GM23338 (cell line): ENCODE results near the gene SLC22A14. TPM values are rescaled to one million over a fixed set of nuclear protein-coding genes. Genes with fewer than 3 reads are reported as not detected.

Experiments used
- ATAC-seq: fragments of 200-7000 bp; cut with Tn5 transposase; 3 replicates; pipeline ENCODE4 v1.9.1; 2020
- DNase-seq: peaks from one replicate; pipeline ENCODE4 v3.0.0-alpha.2; 2015; ENCODE audit warnings: low spot score
- H2AFZ ChIP-seq: fragments of 200-600 bp; sonication (generic); 2 replicates; pipeline ENCODE4 v1.8.0; 2016; ENCODE audit warnings: antibody characterized with exemption, mild to moderate bottlenecking, moderate library complexity
- H3F3A ChIP-seq: fragments of 200-600 bp; sonication (generic); replicated peaks from 2 replicates; pipeline ENCODE4 v1.8.0; 2017; ENCODE audit warnings: antibody characterized with exemption, mixed run types, low read depth
- H3K27ac ChIP-seq: fragments of 200-600 bp; sonication (generic); 2 replicates; pipeline ENCODE4 v1.6.1; 2016; ENCODE audit warnings: low read depth
- H3K27me3 ChIP-seq: fragments of 200-600 bp; sonication (generic); 2 replicates; pipeline ENCODE4 v1.8.0; 2016; ENCODE audit warnings: mild to moderate bottlenecking, mixed run types, moderate library complexity; ENCODE audit not compliant: insufficient read depth
- H3K36me3 ChIP-seq: fragments of 200-600 bp; sonication (generic); 2 replicates; pipeline ENCODE4 v1.8.0; 2016; ENCODE audit warnings: mild to moderate bottlenecking; ENCODE audit not compliant: insufficient read depth
- H3K4me1 ChIP-seq: fragments of 200-600 bp; sonication (generic); 2 replicates; pipeline ENCODE4 v1.8.0; 2016; ENCODE audit warnings: mild to moderate bottlenecking, moderate library complexity; ENCODE audit not compliant: insufficient read depth
- H3K4me2 ChIP-seq: fragments of 200-600 bp; sonication (generic); 2 replicates; pipeline ENCODE4 v1.7.1; 2017; ENCODE audit warnings: mixed run types
- H3K4me3 ChIP-seq: fragments of 200-600 bp; sonication (generic); 2 replicates; pipeline ENCODE4 v1.6.1; 2016; ENCODE audit warnings: mixed run types
- H3K79me2 ChIP-seq: fragments of 200-600 bp; sonication (generic); replicated peaks from 2 replicates; pipeline ENCODE4 v1.8.0; 2017; ENCODE audit warnings: mild to moderate bottlenecking; ENCODE audit not compliant: insufficient read depth
- H3K9me2 ChIP-seq: fragments of 200-600 bp; sonication (generic); 2 replicates; pipeline ENCODE4 v1.8.0; 2017; ENCODE audit not compliant: insufficient read depth
- H4K20me1 ChIP-seq: fragments of 200-600 bp; sonication (generic); replicated peaks from 2 replicates; pipeline ENCODE4 v1.8.0; 2017; ENCODE audit warnings: mild to moderate bottlenecking; ENCODE audit not compliant: insufficient read depth
- H3K27ac Mint-ChIP-seq: 2 replicates; pipeline ENCODE4 v1.8.0; 2020; ENCODE audit warnings: inconsistent platforms, mild to moderate bottlenecking, moderate library complexity, mixed read lengths
- H3K27me3 Mint-ChIP-seq: 3 replicates; pipeline ENCODE4 v1.8.0; 2022; ENCODE audit warnings: low read depth, mild to moderate bottlenecking, moderate library complexity, mixed read lengths, inconsistent platforms; ENCODE audit not compliant: insufficient read depth, poor library complexity
- H3K36me3 Mint-ChIP-seq: 3 replicates; pipeline ENCODE4 v1.8.0; 2021; ENCODE audit warnings: low read depth, mild to moderate bottlenecking, inconsistent platforms, moderate library complexity, mixed read lengths
- H3K4me1 Mint-ChIP-seq: 3 replicates; pipeline ENCODE4 v1.8.0; 2020; ENCODE audit warnings: mild to moderate bottlenecking, inconsistent platforms, mixed read lengths
- H3K4me3 Mint-ChIP-seq: 3 replicates; pipeline ENCODE4 v1.8.0; 2021; ENCODE audit warnings: moderate library complexity, mild to moderate bottlenecking, inconsistent platforms, mixed read lengths
- H3K9me3 Mint-ChIP-seq: 3 replicates; pipeline ENCODE4 v1.8.0; 2020; ENCODE audit warnings: moderate library complexity, mild to moderate bottlenecking, inconsistent platforms, mixed read lengths
- EZH2phosphoT487 ChIP-seq: fragments of 200-600 bp; sonication (generic); IDR thresholded peaks from one replicate; pipeline ENCODE4 v1.8.1; 2018; ENCODE audit warnings: antibody characterized with exemption; ENCODE audit not compliant: unreplicated experiment
- NANOG ChIP-seq: IDR thresholded peaks from 2 replicates; pipeline ENCODE4 v1.6.1; 2016; ENCODE audit warnings: antibody characterized with exemption, borderline replicate concordance
- ZNF114 ChIP-seq: fragments of 250-450 bp; sonication (Bioruptor Pico); IDR thresholded peaks from 2 replicates; pipeline ENCODE4 v1.5.0; 2020; ENCODE audit warnings: mild to moderate bottlenecking, moderate library complexity
- polyA plus RNA-seq: library from polyadenylated mRNA; unstranded; fragments of >200 nt; fragmentation: Nextera tagmentation; extraction: Ambion mirVana; gene quantifications from 2 replicates; pipeline ENCODE4 v1.2.1, GENCODE V29; 2016
- total RNA-seq: library from RNA; depleted of rRNA; stranded (reverse); fragments of >200 nt; shearing (Covaris generic); gene quantifications from 2 replicates; pipeline ENCODE4 v1.2.3, GENCODE V29; 2014
- TF ChIP-seq, protein P1 (sequence below): IDR thresholded peaks from 2 replicates; pipeline ENCODE4 v1.6.1; 2016; ENCODE audit warnings: antibody characterized with exemption
- TF ChIP-seq, protein P2 (sequence below), 2 experiments: fragments of 200-600 bp in 1 of 2; sonication (generic) in 1 of 2; conservative IDR thresholded peaks; 2 replicates each; pipeline versions ENCODE4 v1.5.1 to v1.6.1; 2016 to 2017; ENCODE audit warnings: antibody characterized with exemption in 2 of 2, low read depth in 2 of 2, mild to moderate bottlenecking in 2 of 2, moderate library complexity in 1 of 2

Gene SLC22A14
- total and polyA plus RNA-seq, 2 experiments from 2014 or later: not detected

DNA sequence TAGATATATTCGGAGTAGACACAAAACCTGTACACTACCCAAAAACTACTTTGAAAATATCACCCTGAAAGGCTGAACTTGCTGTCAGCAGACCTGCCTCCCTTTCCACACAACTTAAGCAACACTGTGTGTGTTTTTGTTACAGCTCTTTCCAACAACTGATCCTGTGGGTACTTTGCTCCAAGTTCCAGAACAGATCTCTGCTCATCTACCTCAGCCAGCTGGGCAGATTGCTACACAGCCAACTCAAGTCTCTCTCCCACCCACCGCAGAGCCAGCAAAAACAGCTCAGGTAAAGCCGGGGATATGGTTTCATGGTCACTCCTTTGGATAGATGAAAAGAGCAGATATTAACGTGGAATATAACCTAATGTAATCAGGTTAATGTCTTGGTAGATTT is 36.2 kb upstream of the SLC22A14 start (continued):
- TF ChIP-seq, protein P1, sequence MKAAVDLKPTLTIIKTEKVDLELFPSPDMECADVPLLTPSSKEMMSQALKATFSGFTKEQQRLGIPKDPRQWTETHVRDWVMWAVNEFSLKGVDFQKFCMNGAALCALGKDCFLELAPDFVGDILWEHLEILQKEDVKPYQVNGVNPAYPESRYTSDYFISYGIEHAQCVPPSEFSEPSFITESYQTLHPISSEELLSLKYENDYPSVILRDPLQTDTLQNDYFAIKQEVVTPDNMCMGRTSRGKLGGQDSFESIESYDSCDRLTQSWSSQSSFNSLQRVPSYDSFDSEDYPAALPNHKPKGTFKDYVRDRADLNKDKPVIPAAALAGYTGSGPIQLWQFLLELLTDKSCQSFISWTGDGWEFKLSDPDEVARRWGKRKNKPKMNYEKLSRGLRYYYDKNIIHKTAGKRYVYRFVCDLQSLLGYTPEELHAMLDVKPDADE: no peak
- TF ChIP-seq EZH2phosphoT487: no peak

GRCh38 chr3:38247366-38248035 is 34.6 kb upstream of the SLC22A14 start:
- H3K4me2 ChIP-seq: no peak overlapping the region
- TF ChIP-seq, protein P2, sequence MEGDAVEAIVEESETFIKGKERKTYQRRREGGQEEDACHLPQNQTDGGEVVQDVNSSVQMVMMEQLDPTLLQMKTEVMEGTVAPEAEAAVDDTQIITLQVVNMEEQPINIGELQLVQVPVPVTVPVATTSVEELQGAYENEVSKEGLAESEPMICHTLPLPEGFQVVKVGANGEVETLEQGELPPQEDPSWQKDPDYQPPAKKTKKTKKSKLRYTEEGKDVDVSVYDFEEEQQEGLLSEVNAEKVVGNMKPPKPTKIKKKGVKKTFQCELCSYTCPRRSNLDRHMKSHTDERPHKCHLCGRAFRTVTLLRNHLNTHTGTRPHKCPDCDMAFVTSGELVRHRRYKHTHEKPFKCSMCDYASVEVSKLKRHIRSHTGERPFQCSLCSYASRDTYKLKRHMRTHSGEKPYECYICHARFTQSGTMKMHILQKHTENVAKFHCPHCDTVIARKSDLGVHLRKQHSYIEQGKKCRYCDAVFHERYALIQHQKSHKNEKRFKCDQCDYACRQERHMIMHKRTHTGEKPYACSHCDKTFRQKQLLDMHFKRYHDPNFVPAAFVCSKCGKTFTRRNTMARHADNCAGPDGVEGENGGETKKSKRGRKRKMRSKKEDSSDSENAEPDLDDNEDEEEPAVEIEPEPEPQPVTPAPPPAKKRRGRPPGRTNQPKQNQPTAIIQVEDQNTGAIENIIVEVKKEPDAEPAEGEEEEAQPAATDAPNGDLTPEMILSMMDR (conservative IDR thresholded peaks at IDR 0.05; ENCODE audit: low read depth in 2 of 2): 0 out of 4 replicates have a peak, but pooled peaks of 1 of the 2 experiments have one; percentile 6
- TF ChIP-seq, protein P1: no peak
- peaks cover 17% of the 10 kb centered on the region for H3K36me3 ChIP-seq
- no peaks in the 10 kb centered on the region for H3K27me3 ChIP-seq
- no peaks in the 10 kb centered on the region for H3K27me3 Mint-ChIP-seq
- no peaks in the 10 kb centered on the region for H3F3A ChIP-seq
- no peaks in the 10 kb centered on the region for H3K4me1 Mint-ChIP-seq
- no peak overlapping the region for H3K4me3 Mint-ChIP-seq
- H3K9me2 ChIP-seq: no peaks in the 10 kb centered on the region
- no peak for ATAC-seq
- no peaks in the 10 kb centered on the region for H3K4me1 ChIP-seq
- peaks cover 8% of the 10 kb centered on the region; the same call in 1 of the 2 replicates for H4K20me1 ChIP-seq
- H3K79me2 ChIP-seq: no peaks in the 10 kb centered on the region
- no peak overlapping the region for H2AFZ ChIP-seq
- no peak overlapping the region for H3K4me3 ChIP-seq
- H3K9me3 Mint-ChIP-seq: no peaks in the 10 kb centered on the region
- no peak for DNase-seq
- H3K27ac ChIP-seq: no peak overlapping the region
- H3K36me3 Mint-ChIP-seq: peaks cover 33% of the 10 kb centered on the region
- no peak overlapping the region for H3K27ac Mint-ChIP-seq

DNA sequence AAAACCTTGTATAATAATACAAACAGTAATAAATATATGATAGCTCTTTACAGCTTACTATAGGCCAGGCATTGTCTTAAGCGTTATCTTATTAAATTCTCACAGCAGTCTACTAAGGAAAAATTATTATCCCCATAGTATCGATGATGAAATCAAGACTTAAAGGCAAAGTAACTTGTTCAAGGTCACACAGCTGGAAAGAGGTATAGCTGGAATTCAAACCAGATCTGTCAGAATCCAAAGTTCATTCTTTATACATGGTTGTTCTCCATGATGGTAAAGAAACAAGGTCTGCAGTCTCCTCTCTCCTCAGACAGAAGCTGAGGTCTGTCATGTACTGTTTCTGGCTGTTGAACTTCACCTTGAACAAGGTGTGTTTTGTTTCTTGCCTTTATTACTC is 31.9 kb upstream of the SLC22A14 start:
- H3K4me2 ChIP-seq: no peak overlapping the region
- H3K36me3 ChIP-seq: peaks cover 32% of the 10 kb centered on the region
- no peaks in the 10 kb centered on the region for H3K9me2 ChIP-seq
- no peaks in the 10 kb centered on the region for H3K27me3 ChIP-seq
- no peaks in the 10 kb centered on the region for H3F3A ChIP-seq
- H3K27ac ChIP-seq: no peak overlapping the region
- H2AFZ ChIP-seq: no peak overlapping the region
- H3K4me1 Mint-ChIP-seq: no peaks in the 10 kb centered on the region
- no peaks in the 10 kb centered on the region for H3K4me1 ChIP-seq
- H4K20me1 ChIP-seq: peaks cover 8% of the 10 kb centered on the region; the same call in 1 of the 2 replicates
- TF ChIP-seq NANOG (no peak), ZNF114 (CRISPR knock-in tag) (no peak)
- H3K79me2 ChIP-seq: no peaks in the 10 kb centered on the region
- no peak overlapping the region for H3K4me3 Mint-ChIP-seq
- ATAC-seq (no peak), DNase-seq (no peak)
- H3K36me3 Mint-ChIP-seq: peaks cover 49% of the 10 kb centered on the region
- no peak overlapping the region for H3K27ac Mint-ChIP-seq
- H3K27me3 Mint-ChIP-seq: no peaks in the 10 kb centered on the region
- no peaks in the 10 kb centered on the region for H3K9me3 Mint-ChIP-seq
- H3K4me3 ChIP-seq: no peak overlapping the region
